ENCODE data around the gene HES7. TPM values are rescaled to one million over a fixed set of nuclear protein-coding genes. Genes with fewer than 3 reads are reported as not detected.
A peak's percentile ranks its signal among the peaks of the same experiment; 100 is the strongest.

HES7 gene
- total RNA-seq, 1 experiment from 2014 or later: 9.4 TPM

GRCh38 chr17:8155996-8156245, 32.0 kb upstream of the HES7 start:
- DNase-seq (ENCODE audit: extremely low read depth, low read depth): no peak

- DNase-seq (ENCODE audit: extremely low read depth, low read depth): no peak
Observed at GRCh38 chr17:8155231-8155995, 31.5 kb upstream of the HES7 start.

GRCh38 chr17:8154608-8155155, 30.8 kb upstream of the HES7 start:
- DNase-seq (ENCODE audit: extremely low read depth, low read depth): no peak

- peak; percentile 97 for DNase-seq (ENCODE audit: extremely low read depth, low read depth)
Observed at GRCh38 chr17:8153957-8154607, 30.2 kb upstream of the HES7 start.

- DNase-seq (ENCODE audit: extremely low read depth, low read depth): no peak
Observed at GRCh38 chr17:8153525-8153956, 29.6 kb upstream of the HES7 start.

- DNase-seq (ENCODE audit: extremely low read depth, low read depth): no peak
Observed at GRCh38 chr17:8153031-8153451, 29.1 kb upstream of the HES7 start.

- peak; percentile 95 for DNase-seq (ENCODE audit: extremely low read depth, low read depth)
Observed at GRCh38 chr17:8152112-8152775, 28.3 kb upstream of the HES7 start, which contains the start of gene PER1. PER1 (minus strand) TSS chr17:8152404; CDS start chr17:8150706, 1,698 bp downstream.

- DNase-seq (ENCODE audit: extremely low read depth, low read depth): no peak
Observed at GRCh38 chr17:8151641-8152111, 27.8 kb upstream of the HES7 start.

- no peak for DNase-seq (ENCODE audit: extremely low read depth, low read depth)
Observed at GRCh38 chr17:8151120-8151640, 27.3 kb upstream of the HES7 start.

GRCh38 chr17:8150194-8151119, 26.6 kb upstream of the HES7 start:
- no peak for DNase-seq (ENCODE audit: extremely low read depth, low read depth)

- no peak for DNase-seq (ENCODE audit: extremely low read depth, low read depth)
Observed at GRCh38 chr17:8149419-8150193, 25.7 kb upstream of the HES7 start.

GRCh38 chr17:8148560-8148959, 24.7 kb upstream of the HES7 start:
- DNase-seq (ENCODE audit: extremely low read depth, low read depth): no peak

- DNase-seq (ENCODE audit: extremely low read depth, low read depth): no peak
Observed at GRCh38 chr17:8147805-8148404, 24.0 kb upstream of the HES7 start.

GRCh38 chr17:8147141-8147804, 23.4 kb upstream of the HES7 start:
- DNase-seq (ENCODE audit: extremely low read depth, low read depth): no peak

GRCh38 chr17:8146381-8147140, 22.7 kb upstream of the HES7 start:
- no peak for DNase-seq (ENCODE audit: extremely low read depth, low read depth)

GRCh38 chr17:8145811-8146210, 21.9 kb upstream of the HES7 start:
- no peak for DNase-seq (ENCODE audit: extremely low read depth, low read depth)

GRCh38 chr17:8144401-8145231, 20.7 kb upstream of the HES7 start:
- no peak for DNase-seq (ENCODE audit: extremely low read depth, low read depth)

All from NCI-H460 (cell line).